H1 (cell line): ENCODE data around the gene RPS25. TPM values are rescaled to one million over a fixed set of nuclear protein-coding genes. Genes with fewer than 3 reads are reported as not detected.

Experiments
- CTCF ChIA-PET: fragments of 300-600 bp; sonication (Branson Sonifier 250); formaldehyde crosslinking; loops from one replicate; lab custom pipeline; 2021; ENCODE audit not compliant: partially characterized antibody; lab: Charles Lee
- POLR2A ChIA-PET: fragments of 300-600 bp; sonication (Branson Sonifier 250); formaldehyde crosslinking; loops from one replicate; lab custom pipeline; 2021; ENCODE audit warnings: inconsistent platforms; ENCODE audit not compliant: partially characterized antibody; lab: Charles Lee
- DNase-seq, 2 experiments: peaks; one replicate each; pipeline versions ENCODE4 v3.0.0 to v3.0.0-alpha.2; 2010 to 2022; ENCODE audit warnings: low spot score in 2 of 2, low read depth in 1 of 2, mixed read lengths in 1 of 2
- FAIRE-seq: peaks from 2 replicates; lab custom pipeline; 2011; peaks lifted over from hg19 to GRCh38; lab: Jason Lieb, UNC
- H2AFZ ChIP-seq: 2 replicates; pipeline ENCODE4 v1.8.1; 2012; ENCODE audit warnings: low read length, inconsistent platforms
- H2AK5ac ChIP-seq: 2 replicates; pipeline ENCODE4 v1.6.1; 2013; ENCODE audit warnings: low read depth, low read length
- H2BK120ac ChIP-seq: replicated peaks from 2 replicates; pipeline ENCODE3; 2013; ENCODE audit warnings: low read depth, low read length, inconsistent platforms
- H2BK12ac ChIP-seq: 2 replicates; pipeline ENCODE4 v1.6.1; 2013; ENCODE audit warnings: low read depth, low read length
- H2BK15ac ChIP-seq: 2 replicates; pipeline ENCODE4 v1.6.1; 2013; ENCODE audit warnings: low read length
- H2BK20ac ChIP-seq: 2 replicates; pipeline ENCODE4 v1.6.1; 2013; ENCODE audit warnings: low read length
- H2BK5ac ChIP-seq: 2 replicates; pipeline ENCODE4 v1.6.1; 2013; ENCODE audit warnings: low read depth, low read length
- H3K14ac ChIP-seq: 2 replicates; pipeline ENCODE4 v1.6.1; 2013; ENCODE audit warnings: inconsistent platforms; ENCODE audit not compliant: insufficient read length
- H3K18ac ChIP-seq: 2 replicates; pipeline ENCODE4 v1.6.1; 2013; ENCODE audit warnings: low read length; ENCODE audit errors: extremely low read depth
- H3K23ac ChIP-seq: 2 replicates; pipeline ENCODE4 v1.6.1; 2013; ENCODE audit warnings: inconsistent platforms; ENCODE audit not compliant: insufficient read length
- H3K23me2 ChIP-seq: 2 replicates; pipeline ENCODE4 v1.6.1; 2013; ENCODE audit warnings: low read depth, low read length
- H3K27ac ChIP-seq: 2 replicates; pipeline ENCODE4 v1.6.1; 2011; ENCODE audit warnings: low read depth, low read length, inconsistent platforms
- H3K27me3 ChIP-seq, 4 experiments: replicated peaks in 1 of 4; 1 replicate in 1 of 4; 2 replicates in 3 of 4; pipeline versions ENCODE4 v1.6.1 to v1.8.1; 2011 to 2013; ENCODE audit warnings: low read length in 3 of 4, mild to moderate bottlenecking in 3 of 4, inconsistent platforms in 2 of 4, mixed read lengths in 2 of 4, moderate library complexity in 1 of 4; ENCODE audit not compliant: control insufficient read depth in 3 of 4, insufficient read depth in 3 of 4; ENCODE audit errors: extremely low read depth in 1 of 4
- H3K36me3 ChIP-seq, 4 experiments: 2 replicates each; pipeline versions ENCODE4 v1.6.1 to v1.8.1; 2011 to 2013; ENCODE audit warnings: mild to moderate bottlenecking in 4 of 4, low read length in 3 of 4, moderate library complexity in 2 of 4, control low read depth in 1 of 4, inconsistent platforms in 1 of 4; ENCODE audit not compliant: insufficient read depth in 4 of 4, control insufficient read depth in 2 of 4
- H3K4ac ChIP-seq: replicated peaks from 2 replicates; pipeline ENCODE3; 2013; ENCODE audit warnings: low read length, low read depth, mixed read lengths, inconsistent platforms; ENCODE audit not compliant: insufficient read length
- H3K4me1 ChIP-seq, 4 experiments: replicated peaks in 1 of 4; 1 replicate in 1 of 4; 2 replicates in 3 of 4; pipeline versions ENCODE4 v1.6.1 to v1.8.1; 2011 to 2013; ENCODE audit warnings: low read length in 3 of 4, inconsistent platforms in 2 of 4, mixed read lengths in 1 of 4; ENCODE audit not compliant: insufficient read depth in 4 of 4, control insufficient read depth in 3 of 4
- H3K4me2 ChIP-seq, 2 experiments: 2 replicates each; pipeline versions ENCODE4 v1.6.1 to v1.8.1; 2011 to 2013; ENCODE audit warnings: low read depth in 2 of 2, low read length in 2 of 2, control low read depth in 1 of 2, inconsistent platforms in 1 of 2, mild to moderate bottlenecking in 1 of 2; ENCODE audit not compliant: insufficient read depth in 1 of 2
- H3K4me3 ChIP-seq, 4 experiments: fragments of 200-600, 300-600 bp in 1 of 4; sonication (generic), shearing (Covaris generic), sonication (Bioruptor Twin) in 1 of 4; 2 replicates each; pipeline versions ENCODE4 v1.5.1 to v1.8.1; 2011 to 2016; ENCODE audit warnings: low read length in 4 of 4, low read depth in 3 of 4, control low read depth in 2 of 4, inconsistent platforms in 2 of 4, mild to moderate bottlenecking in 2 of 4, mixed read lengths in 1 of 4, moderate library complexity in 1 of 4; ENCODE audit not compliant: insufficient read depth in 2 of 4; ENCODE audit errors: extremely low read depth in 1 of 4
- H3K56ac ChIP-seq: replicated peaks from 2 replicates; pipeline ENCODE3; 2013; ENCODE audit warnings: low read depth, mild to moderate bottlenecking, mixed read lengths, low read length, inconsistent platforms; ENCODE audit not compliant: insufficient read length
- H3K79me1 ChIP-seq: 2 replicates; pipeline ENCODE4 v1.6.1; 2013; ENCODE audit warnings: low read depth, low read length, control low read depth
- H3K79me2 ChIP-seq, 2 experiments: 2 replicates each; pipeline versions ENCODE4 v1.6.1 to v1.8.1; 2012 to 2013; ENCODE audit warnings: low read length in 2 of 2, mild to moderate bottlenecking in 2 of 2, inconsistent platforms in 1 of 2; ENCODE audit not compliant: insufficient read depth in 2 of 2, control insufficient read depth in 1 of 2
- H3K9ac ChIP-seq, 4 experiments: replicated peaks in 1 of 4; 1 replicate in 1 of 4; 2 replicates in 3 of 4; pipeline versions ENCODE4 v1.6.1 to v1.8.1; 2011 to 2013; ENCODE audit warnings: low read depth in 3 of 4, low read length in 3 of 4, control low read depth in 2 of 4, mild to moderate bottlenecking in 2 of 4, moderate library complexity in 2 of 4, inconsistent platforms in 1 of 4; ENCODE audit errors: extremely low read depth in 1 of 4
- H3K9me3 ChIP-seq, 2 experiments: 2 replicates each; pipeline versions ENCODE4 v1.6.1 to v1.8.1; 2012 to 2013; ENCODE audit warnings: mild to moderate bottlenecking in 2 of 2, moderate library complexity in 2 of 2, control low read depth in 1 of 2, inconsistent platforms in 1 of 2, low read depth in 1 of 2, low read length in 1 of 2, mixed read lengths in 1 of 2; ENCODE audit not compliant: insufficient read depth in 2 of 2
- H4K20me1 ChIP-seq, 2 experiments: replicated peaks in 1 of 2; 2 replicates each; pipeline versions ENCODE3 to v1.8.1; 2011 to 2013; ENCODE audit warnings: inconsistent platforms in 2 of 2, low read length in 2 of 2, mild to moderate bottlenecking in 1 of 2; ENCODE audit not compliant: insufficient read depth in 2 of 2, control insufficient read depth in 1 of 2
- H4K5ac ChIP-seq: 2 replicates; pipeline ENCODE4 v1.6.1; 2013; ENCODE audit warnings: low read length, low read depth, mixed read lengths, inconsistent platforms; ENCODE audit not compliant: insufficient read length
- H4K8ac ChIP-seq: 2 replicates; pipeline ENCODE4 v1.8.0; 2013; ENCODE audit warnings: mild to moderate bottlenecking, moderate library complexity, low read length, inconsistent platforms; ENCODE audit not compliant: insufficient read depth; ENCODE audit errors: extremely low read depth
- H4K91ac ChIP-seq: replicated peaks from 2 replicates; pipeline ENCODE3; 2013; ENCODE audit warnings: low read length, mixed read lengths, inconsistent platforms; ENCODE audit not compliant: insufficient read length
- CREB1 ChIP-seq: IDR thresholded peaks from 2 replicates; pipeline ENCODE4 v1.6.1; 2012; ENCODE audit warnings: inconsistent platforms
- FOSL1 ChIP-seq: IDR thresholded peaks from 2 replicates; pipeline ENCODE4 v1.6.1; 2011; ENCODE audit warnings: mild to moderate bottlenecking, low read depth, low read length, moderate library complexity; ENCODE audit not compliant: insufficient read depth
- POLR2AphosphoS5 ChIP-seq: IDR thresholded peaks from 2 replicates; pipeline ENCODE4 v1.6.1; 2011; ENCODE audit warnings: low read depth, low read length
- POU5F1 ChIP-seq: IDR thresholded peaks from 2 replicates; pipeline ENCODE4 v1.6.1; 2011; ENCODE audit warnings: low read depth, mild to moderate bottlenecking, low read length, moderate library complexity
- RBBP5 ChIP-seq: IDR thresholded peaks from 2 replicates; pipeline ENCODE4 v1.7.1; 2012; ENCODE audit warnings: low read depth, mild to moderate bottlenecking, inconsistent platforms, low read length, moderate library complexity, borderline replicate concordance
- SAP30 ChIP-seq: fragments of 300-600 bp; sonication (generic); IDR thresholded peaks from 2 replicates; pipeline ENCODE4 v1.7.1; 2012; ENCODE audit warnings: low read length, moderate library complexity, mild to moderate bottlenecking, inconsistent platforms; ENCODE audit not compliant: insufficient read depth, insufficient replicate concordance
- SP2 ChIP-seq: IDR thresholded peaks from 2 replicates; pipeline ENCODE4 v1.6.1; 2012; ENCODE audit warnings: mild to moderate bottlenecking, low read length, inconsistent platforms
- SP4 ChIP-seq: IDR thresholded peaks from 2 replicates; pipeline ENCODE4 v1.6.1; 2012; ENCODE audit warnings: low read length, inconsistent platforms
- SRF ChIP-seq: IDR thresholded peaks from 2 replicates; pipeline ENCODE4 v1.6.1; 2011; ENCODE audit warnings: mild to moderate bottlenecking, low read depth, low read length, moderate library complexity
- YY1 ChIP-seq: IDR thresholded peaks from 2 replicates; pipeline ENCODE4 v1.6.1; 2011; ENCODE audit warnings: low read depth, mild to moderate bottlenecking, low read length
- WGBS, 2 experiments: shearing (Covaris generic) in 1 of 2; methylation state at CpG; one replicate each; pipeline versions ENCODE4 v1.1.6 to v1.1.7; 2013 to 2015; ENCODE audit warnings: low lambda C conversion rate in 2 of 2, mixed read lengths in 2 of 2, inconsistent platforms in 1 of 2, low coverage in 1 of 2, missing lambda C conversion rate in 1 of 2; ENCODE audit not compliant: insufficient replicate concordance in 2 of 2, insufficient coverage in 1 of 2, insufficient read length in 1 of 2; ENCODE audit errors: extremely low coverage in 1 of 2, missing lambda C conversion rate in 1 of 2; 5-methylcytosine and 5-hydroxymethylcytosine counted together
- polyA plus RNA-seq, 7 experiments: library from polyadenylated mRNA; depleted of rRNA in 3 of 7; stranded (reverse) in 5 of 7; unstranded in 2 of 7; fragments of >200 nt in 5 of 7; fragments of 200-250 nt in 2 of 7; gene quantifications; 1 replicate in 5 of 7; 2 replicates in 1 of 7; 4 replicates in 1 of 7; pipeline versions ENCODE4 v1.2.1 to v1.2.3, GENCODE V29; 2011 to 2013; ENCODE audit warnings: missing spikeins in 2 of 7, mixed read lengths in 2 of 7
- total RNA-seq: library from RNA; stranded (reverse); fragmentation: NEBNext Ultra II Directional; extraction: Animal tissue kit (Norgen Biotek cat#: 25700); gene quantifications from 2 replicates; pipeline ENCODE4 v1.2.1, GENCODE V29; 2021
- TF ChIP-seq, protein P1 (sequence below): IDR thresholded peaks from 2 replicates; pipeline ENCODE4 v1.6.1; 2012; ENCODE audit warnings: inconsistent platforms

Gene RPS25
- total and polyA plus RNA-seq, 2 of the 8 experiments (the other 6 are each of a cell fraction or from before 2014, with no cell fraction given) = 1,525 to 1,643 TPM

DNA sequence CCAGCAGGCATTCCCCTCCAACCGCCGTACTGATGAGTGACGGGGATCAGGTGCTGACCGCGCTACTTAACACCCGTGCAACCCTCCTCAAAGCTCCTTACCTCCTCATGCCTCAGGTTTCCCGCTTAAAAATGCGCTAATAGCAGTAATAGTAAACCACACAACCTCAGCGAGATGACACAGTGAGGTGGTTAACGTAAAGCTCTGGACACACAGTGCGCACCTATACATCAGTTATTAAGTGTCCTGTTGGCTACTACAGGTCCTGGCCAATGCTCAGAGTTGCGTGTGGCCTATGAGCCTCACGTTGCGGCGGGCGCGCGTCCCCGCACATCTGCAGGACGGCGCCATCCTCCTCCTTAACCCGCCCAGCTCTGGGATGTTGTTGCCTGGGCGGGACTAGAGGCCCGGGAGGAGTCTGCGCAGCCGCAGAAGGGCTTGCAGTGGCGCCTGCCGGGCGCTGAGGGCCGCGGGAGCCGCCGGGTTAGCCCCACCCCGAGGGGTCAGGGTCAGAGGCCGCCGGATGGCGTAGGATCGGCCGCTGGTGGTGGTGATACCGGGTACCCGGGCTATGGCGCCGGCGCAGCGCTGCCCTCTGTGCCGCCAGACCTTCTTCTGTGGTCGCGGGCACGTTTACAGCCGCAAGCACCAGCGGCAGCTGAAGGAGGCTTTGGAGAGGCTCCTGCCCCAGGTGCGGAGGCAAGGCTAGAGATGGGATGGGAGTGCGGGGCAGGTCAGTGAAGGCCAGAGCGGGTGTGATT is 20.3 kb downstream of the RPS25 start, which contains the start of gene CENATAC:
CENATAC (plus strand) TSS at position 512 of the 761 bp plus-strand sequence; CDS start at position 572, 60 bp downstream.
- ChIA-PET CTCF (interaction anchor here (0.7 to 1.4 kb wide), 3 partner anchors 34 to 121 kb away, joined by 3 to 5 read pairs (median 3); no protein-coding TSS in a partner anchor), POLR2A (interaction anchor here (0.7 to 15.2 kb wide), 20 partner anchors 13 to 344 kb away, joined by 3 to 264 read pairs (median 3); partner anchors contain the start of genes HMBS, RPS25, SLC37A4 and TRAPPC4)
- Histone ChIP-seq H2BK5ac (peak within 1 kb of the TSS; percentile 93), H3K18ac (peak within 1 kb of the TSS; percentile 85), H4K8ac (peak within 1 kb of the TSS; percentile 90), H4K5ac (peak within 1 kb of the TSS; percentile 78), H2BK20ac (no peak within 1 kb of the TSS), H3K56ac (peak within 1 kb of the TSS; percentile 90), H2BK15ac (no peak within 1 kb of the TSS; the same call in 1 of the 2 replicates), H3K4ac (peak within 1 kb of the TSS; percentile 97), H3K4me1 (peaks cover 0 to 6% (median under 1%) of the 10 kb centered on the region in 4 experiments; a peak in 2 of 7 replicates), H2AK5ac (peak within 1 kb of the TSS; percentile 76), H2AFZ (peak within 1 kb of the TSS; percentile 97), H3K27me3 (no peaks in the 10 kb centered on the region), H4K20me1 (no peaks in the 10 kb centered on the region), H3K36me3 (peaks cover 3 to 30% (median 17%) of the 10 kb centered on the region in 4 experiments; a peak in 7 of 8 replicates), H3K4me2 (peak within 1 kb of the TSS; percentile 95 to 100), H3K79me1 (peaks cover 7% of the 10 kb centered on the region), H3K9ac (peak within 1 kb of the TSS; percentile 78 to 93 (median 81)), H2BK12ac (peak within 1 kb of the TSS; percentile 45), H3K27ac (peak within 1 kb of the TSS; percentile 72), H3K79me2 (peaks cover 0 to 41% of the 10 kb centered on the region in 2 experiments; a peak in 3 of 4 replicates), H2BK120ac (no peak within 1 kb of the TSS), H3K9me3 (no peaks in the 10 kb centered on the region), H3K23ac (no peak within 1 kb of the TSS), H4K91ac (peak within 1 kb of the TSS; percentile 69), H3K14ac (peak within 1 kb of the TSS; percentile 51), H3K23me2 (peaks cover 12% of the 10 kb centered on the region), H3K4me3 (peak within 1 kb of the TSS; percentile 84 to 97 (median 90))
- DNase-seq = peak; percentile 77 to 95
- 2% methylated on average over 54 of the region's 54 CpGs; no CpG with 5 or more reads in 1 of the 2 experiments for WGBS, 2 experiments
- FAIRE-seq = no peak
- no peak for TF ChIP-seq FOSL1
- TF ChIP-seq, protein P1, sequence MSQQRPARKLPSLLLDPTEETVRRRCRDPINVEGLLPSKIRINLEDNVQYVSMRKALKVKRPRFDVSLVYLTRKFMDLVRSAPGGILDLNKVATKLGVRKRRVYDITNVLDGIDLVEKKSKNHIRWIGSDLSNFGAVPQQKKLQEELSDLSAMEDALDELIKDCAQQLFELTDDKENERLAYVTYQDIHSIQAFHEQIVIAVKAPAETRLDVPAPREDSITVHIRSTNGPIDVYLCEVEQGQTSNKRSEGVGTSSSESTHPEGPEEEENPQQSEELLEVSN = peak; percentile 99
- TF ChIP-seq POLR2AphosphoS5 = peak; percentile 85; the same call in 1 of the 2 replicates
- peak; percentile 42; the same call in 1 of the 2 replicates for TF ChIP-seq CREB1
- TF ChIP-seq POU5F1 = no peak
- peak; percentile 46 for TF ChIP-seq SAP30
- TF ChIP-seq YY1 = peak; percentile 85
- TF ChIP-seq RBBP5 = peak; percentile 52; the same call in 1 of the 2 replicates
- TF ChIP-seq SP2 = no peak
- TF ChIP-seq SP4 = no peak
- no peak for TF ChIP-seq SRF
